ENCODE results near the gene UBR3. TPM values are rescaled to one million over a fixed set of nuclear protein-coding genes. Genes with fewer than 3 reads are reported as not detected.
A peak's percentile ranks its signal among the peaks of the same experiment; 100 is the strongest.
"Not testable (repeated sequence)": the region's sequence is repeated elsewhere in the genome, so short reads cannot be mapped to it uniquely, and the experiment has no call there.

Gene UBR3
- total and polyA plus RNA-seq, 3 experiments from 2014 or later = 8.5 to 22.1 (median 21.9) TPM

DNA sequence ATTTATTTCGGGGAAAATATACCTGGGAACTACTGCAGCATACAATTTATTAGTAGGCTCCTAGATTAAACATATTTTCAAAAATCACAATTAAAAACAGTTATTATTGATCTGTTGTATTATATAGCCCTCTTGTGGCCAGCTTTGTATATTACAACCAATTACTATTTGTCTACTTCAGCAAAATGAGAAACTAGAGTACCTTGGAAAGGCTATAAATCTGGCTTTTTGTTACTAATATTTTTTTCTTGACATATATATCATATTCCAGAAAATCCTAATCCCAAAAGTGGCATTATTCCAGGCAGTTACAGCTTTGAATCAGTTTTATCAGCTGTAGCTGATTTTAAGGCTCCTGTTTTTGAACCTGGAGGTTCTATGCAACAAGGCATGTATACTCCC is 101.2 kb downstream of the UBR3 start:
- CTCF ChIA-PET = interaction anchor here (1.2 to 2.4 kb wide), 2 partner anchors 101 to 356 kb away, joined by 3 to 10 read pairs; partner anchors contain the start of gene UBR3
- no peak overlapping the region for H3K27ac Mint-ChIP-seq
- Histone ChIP-seq H3K4me3 (ENCODE audit: low read length) (no peak overlapping the region), H3K27me3 (ENCODE audit: insufficient read depth, low read length, poor library complexity, severe bottlenecking) (no peaks in the 10 kb centered on the region), H3K36me3 (ENCODE audit: insufficient read depth, low read length) (peaks cover 8% of the 10 kb centered on the region), H3K9me3 (ENCODE audit: low read length) (no peaks in the 10 kb centered on the region), H3K4me1 (ENCODE audit: insufficient read depth, low read length) (no peaks in the 10 kb centered on the region), H3K27ac (ENCODE audit: low read depth, low read length) (no peak overlapping the region)
- no peaks in the 10 kb centered on the region for H3K9me3 Mint-ChIP-seq
- no peaks in the 10 kb centered on the region for H3K27me3 Mint-ChIP-seq
- POLR2A ChIA-PET = interaction anchor here (0.5 kb wide), 1 partner anchor 344 kb away, joined by 3 read pairs; no protein-coding TSS in a partner anchor
- no peak overlapping the region for H3K4me3 Mint-ChIP-seq
- H3K4me1 Mint-ChIP-seq = no peaks in the 10 kb centered on the region
- H3K36me3 Mint-ChIP-seq = peaks cover 0 to 43% (median 12%) of the 10 kb centered on the region in 3 donors
- peak in 2 of 5 donors; percentile 13 to 31 for DNase-seq

DNA sequence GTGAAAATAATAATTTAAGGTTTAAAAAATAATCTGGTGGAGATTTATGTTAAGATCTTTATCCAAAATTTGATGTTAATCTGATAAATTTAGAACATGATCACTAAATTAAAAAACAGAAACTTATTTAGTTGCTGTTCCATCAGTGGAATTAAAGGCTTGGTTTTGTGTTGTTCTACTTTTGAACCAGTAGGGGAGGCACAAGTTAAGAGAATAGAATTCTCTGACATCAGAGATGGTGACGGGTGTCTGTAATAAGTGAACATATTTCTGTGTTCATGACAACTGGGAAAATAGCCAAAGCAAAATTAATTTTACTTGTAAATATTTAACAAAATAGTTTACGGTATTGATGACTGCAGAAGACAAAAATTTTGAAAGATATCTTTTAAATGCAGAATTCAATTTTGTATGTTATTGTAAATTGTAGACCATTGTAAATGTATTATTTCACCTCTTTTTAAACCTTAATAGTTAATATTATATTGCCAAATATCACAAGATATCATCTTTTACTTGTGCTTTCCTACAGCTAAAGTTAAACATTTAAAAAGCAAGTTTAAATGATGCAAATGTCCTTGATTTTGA is 106.0 kb downstream of the UBR3 start:
- H3K9me3 Mint-ChIP-seq = no peaks in the 10 kb centered on the region
- H3K27ac Mint-ChIP-seq = no peak overlapping the region
- no peak overlapping the region for H3K27ac ChIP-seq (ENCODE audit: low read depth, low read length)
- no peaks in the 10 kb centered on the region for H3K27me3 ChIP-seq (ENCODE audit: insufficient read depth, low read length, poor library complexity, severe bottlenecking)
- no peaks in the 10 kb centered on the region for H3K27me3 Mint-ChIP-seq
- no peak overlapping the region for H3K4me3 ChIP-seq (ENCODE audit: low read length)
- no peak for DNase-seq
- H3K36me3 ChIP-seq (ENCODE audit: insufficient read depth, low read length) = peaks cover 5% of the 10 kb centered on the region
- H3K36me3 Mint-ChIP-seq = peaks cover 5 to 46% (median 16%) of the 10 kb centered on the region in 3 donors
- peaks cover 0 to 5% (median 2%) of the 10 kb centered on the region in 3 donors for H3K4me1 Mint-ChIP-seq
- no peaks in the 10 kb centered on the region for H3K9me3 ChIP-seq (ENCODE audit: low read length)
- POLR2A ChIA-PET = no interaction called here
- CTCF ChIA-PET = no interaction called here
- no peak overlapping the region for H3K4me3 Mint-ChIP-seq
- H3K4me1 ChIP-seq (ENCODE audit: insufficient read depth, low read length) = no peaks in the 10 kb centered on the region

DNA sequence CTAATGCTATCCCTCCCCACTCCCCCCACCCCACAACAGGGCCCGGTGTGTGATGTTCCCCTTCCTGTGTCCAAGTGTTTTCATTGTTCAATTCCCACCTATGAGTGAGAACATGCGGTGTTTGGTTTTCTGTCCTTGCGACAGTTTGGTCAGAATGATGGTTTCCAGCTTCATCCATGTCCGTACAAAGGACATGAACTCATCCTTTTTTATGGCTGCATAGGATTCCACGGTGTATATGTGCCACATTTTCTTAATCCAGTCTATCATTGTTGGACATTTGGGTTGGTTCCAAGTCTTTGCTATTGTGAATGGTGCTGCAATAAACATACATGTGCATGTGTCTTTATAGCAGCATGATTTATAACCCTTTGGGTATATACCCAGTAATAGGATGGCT is 109.4 kb downstream of the UBR3 start:
- POLR2A ChIA-PET; DNase-seq; H3K4me3 Mint-ChIP-seq; H3K9me3 ChIP-seq (ENCODE audit: low read length); H3K27ac ChIP-seq (ENCODE audit: low read depth, low read length); H3K27me3 ChIP-seq (ENCODE audit: insufficient read depth, low read length, poor library complexity, severe bottlenecking); CTCF ChIA-PET; H3K4me1 ChIP-seq (ENCODE audit: insufficient read depth, low read length); H3K9me3 Mint-ChIP-seq; H3K4me3 ChIP-seq (ENCODE audit: low read length); H3K4me1 Mint-ChIP-seq; H3K36me3 ChIP-seq (ENCODE audit: insufficient read depth, low read length); H3K27ac Mint-ChIP-seq; H3K27me3 Mint-ChIP-seq: not testable (repeated sequence)
- peaks cover 5 to 53% (median 11%) of the 10 kb centered on the region in 3 donors for H3K36me3 Mint-ChIP-seq

DNA sequence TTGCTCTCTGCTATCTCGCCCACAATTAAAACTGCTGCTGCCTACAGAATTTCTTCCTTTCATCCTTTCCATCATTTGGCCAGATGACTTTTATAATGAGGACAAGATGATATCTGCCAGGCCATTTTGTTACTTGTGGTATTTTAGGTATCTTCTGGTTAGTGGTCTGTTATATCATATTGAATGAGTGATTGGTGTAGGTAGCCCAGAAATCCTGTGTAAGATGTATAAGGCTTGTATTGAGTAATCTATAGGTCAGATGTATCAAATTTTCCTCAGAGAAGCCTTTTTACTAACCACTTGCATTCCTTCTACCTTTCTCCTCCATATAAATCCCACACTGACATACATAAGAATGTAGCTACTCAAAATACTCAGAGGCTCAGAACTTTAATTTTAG is 118.3 kb downstream of the UBR3 start:
- DNase-seq = no peak
- Histone ChIP-seq H3K4me1 (ENCODE audit: insufficient read depth, low read length) (no peaks in the 10 kb centered on the region), H3K4me3 (ENCODE audit: low read length) (no peak overlapping the region), H3K27ac (ENCODE audit: low read depth, low read length) (no peak overlapping the region), H3K9me3 (ENCODE audit: low read length) (no peaks in the 10 kb centered on the region), H3K36me3 (ENCODE audit: insufficient read depth, low read length) (no peaks in the 10 kb centered on the region), H3K27me3 (ENCODE audit: insufficient read depth, low read length, poor library complexity, severe bottlenecking) (no peaks in the 10 kb centered on the region)
- ChIA-PET POLR2A (no interaction called here), CTCF (no interaction called here)
- H3K27me3 Mint-ChIP-seq = no peaks in the 10 kb centered on the region
- H3K4me1 Mint-ChIP-seq = no peaks in the 10 kb centered on the region
- H3K27ac Mint-ChIP-seq = no peak overlapping the region
- no peak overlapping the region for H3K4me3 Mint-ChIP-seq
- no peaks in the 10 kb centered on the region for H3K9me3 Mint-ChIP-seq
- peaks cover 4 to 68% (median 20%) of the 10 kb centered on the region in 3 donors for H3K36me3 Mint-ChIP-seq

DNA sequence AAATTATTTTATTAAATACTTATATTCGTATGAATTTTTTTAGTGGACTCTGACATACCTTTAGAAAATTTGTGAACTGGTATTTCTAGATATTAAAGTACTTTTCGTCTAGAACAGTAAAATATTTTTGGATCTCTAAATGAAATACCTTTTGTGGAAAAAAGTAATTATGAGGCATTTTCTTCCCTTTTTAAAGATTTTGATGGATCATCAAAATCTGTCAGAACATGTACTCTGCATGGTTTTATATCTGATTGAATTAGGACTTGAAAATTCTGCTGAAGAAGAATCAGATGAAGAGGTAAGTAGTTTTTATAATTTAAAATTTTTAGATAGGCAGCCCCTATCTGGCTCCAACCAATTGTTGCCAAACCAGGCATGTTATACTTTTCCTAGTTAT is 118.8 kb downstream of the UBR3 start:
- CTCF ChIA-PET = no interaction called here
- Histone ChIP-seq H3K36me3 (ENCODE audit: insufficient read depth, low read length) (no peaks in the 10 kb centered on the region), H3K27ac (ENCODE audit: low read depth, low read length) (no peak overlapping the region), H3K9me3 (ENCODE audit: low read length) (no peaks in the 10 kb centered on the region), H3K4me1 (ENCODE audit: insufficient read depth, low read length) (no peaks in the 10 kb centered on the region), H3K4me3 (ENCODE audit: low read length) (no peak overlapping the region), H3K27me3 (ENCODE audit: insufficient read depth, low read length, poor library complexity, severe bottlenecking) (no peaks in the 10 kb centered on the region)
- Mint-ChIP-seq H3K27ac (no peak overlapping the region), H3K36me3 (peaks cover 4 to 66% (median 21%) of the 10 kb centered on the region in 3 donors), H3K4me3 (no peak overlapping the region), H3K4me1 (no peaks in the 10 kb centered on the region), H3K9me3 (no peaks in the 10 kb centered on the region), H3K27me3 (no peaks in the 10 kb centered on the region)
- POLR2A ChIA-PET = no interaction called here
- no peak for DNase-seq

DNA sequence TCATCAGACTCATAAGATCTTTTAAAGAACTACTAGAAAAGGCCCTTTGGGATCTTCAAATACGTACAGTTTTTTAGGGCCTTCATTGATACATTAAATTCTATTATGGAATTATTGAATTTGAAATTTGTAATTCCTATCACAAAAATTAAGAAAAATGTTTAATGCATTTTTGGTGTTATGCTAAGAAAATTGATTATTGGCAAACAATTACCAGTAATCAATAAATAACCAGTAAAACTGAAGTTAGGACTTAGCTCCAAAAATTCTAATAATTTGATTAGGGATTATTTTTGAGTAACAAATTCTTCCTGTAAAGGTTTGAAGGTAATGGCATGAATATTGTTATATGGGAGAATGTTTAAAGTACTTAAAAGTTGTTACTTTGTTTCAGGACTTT is 119.3 kb downstream of the UBR3 start:
- H3K4me1 ChIP-seq (ENCODE audit: insufficient read depth, low read length) = no peaks in the 10 kb centered on the region
- no peak overlapping the region for H3K4me3 ChIP-seq (ENCODE audit: low read length)
- Mint-ChIP-seq H3K27ac (no peak overlapping the region), H3K27me3 (no peaks in the 10 kb centered on the region), H3K4me1 (no peaks in the 10 kb centered on the region), H3K9me3 (no peaks in the 10 kb centered on the region), H3K36me3 (peaks cover 4 to 66% (median 21%) of the 10 kb centered on the region in 3 donors), H3K4me3 (no peak overlapping the region)
- ChIA-PET CTCF (no interaction called here), POLR2A (no interaction called here)
- H3K36me3 ChIP-seq (ENCODE audit: insufficient read depth, low read length) = no peaks in the 10 kb centered on the region
- no peak overlapping the region for H3K27ac ChIP-seq (ENCODE audit: low read depth, low read length)
- no peaks in the 10 kb centered on the region for H3K27me3 ChIP-seq (ENCODE audit: insufficient read depth, low read length, poor library complexity, severe bottlenecking)
- no peak for DNase-seq
- no peaks in the 10 kb centered on the region for H3K9me3 ChIP-seq (ENCODE audit: low read length)

DNA sequence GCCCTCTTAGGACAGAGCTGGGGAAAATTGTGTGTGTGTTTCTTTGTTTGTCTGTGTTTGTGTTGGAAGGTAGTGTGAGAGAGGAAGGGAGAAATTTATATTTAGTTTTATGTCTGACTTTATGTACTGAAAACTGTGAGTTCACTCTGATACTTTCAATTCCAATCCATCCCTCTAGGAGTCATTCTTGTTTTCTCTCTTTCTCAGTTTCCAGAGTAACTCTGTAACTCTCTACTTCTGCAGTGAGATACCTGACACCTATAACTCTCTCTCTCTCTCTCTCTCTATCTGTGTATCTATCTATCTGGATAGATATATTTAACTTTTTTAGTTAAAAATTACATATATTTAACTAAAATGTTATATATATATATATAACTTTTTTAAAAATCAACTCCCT is 128.7 kb downstream of the UBR3 start:
- H3K4me3 Mint-ChIP-seq = no peak overlapping the region
- Histone ChIP-seq H3K27ac (ENCODE audit: low read depth, low read length) (no peak overlapping the region), H3K4me1 (ENCODE audit: insufficient read depth, low read length) (no peaks in the 10 kb centered on the region), H3K9me3 (ENCODE audit: low read length) (no peaks in the 10 kb centered on the region), H3K4me3 (ENCODE audit: low read length) (no peak overlapping the region), H3K36me3 (ENCODE audit: insufficient read depth, low read length) (peaks cover 5% of the 10 kb centered on the region), H3K27me3 (ENCODE audit: insufficient read depth, low read length, poor library complexity, severe bottlenecking) (no peaks in the 10 kb centered on the region)
- no peak for DNase-seq
- CTCF ChIA-PET = no interaction called here
- peaks cover 0 to 5% (median 0%) of the 10 kb centered on the region in 5 donors for H3K9me3 Mint-ChIP-seq
- H3K4me1 Mint-ChIP-seq = no peaks in the 10 kb centered on the region
- POLR2A ChIA-PET = no interaction called here
- no peaks in the 10 kb centered on the region for H3K27me3 Mint-ChIP-seq
- no peak overlapping the region for H3K27ac Mint-ChIP-seq
- peaks cover 21 to 66% (median 28%) of the 10 kb centered on the region in 3 donors for H3K36me3 Mint-ChIP-seq

DNA sequence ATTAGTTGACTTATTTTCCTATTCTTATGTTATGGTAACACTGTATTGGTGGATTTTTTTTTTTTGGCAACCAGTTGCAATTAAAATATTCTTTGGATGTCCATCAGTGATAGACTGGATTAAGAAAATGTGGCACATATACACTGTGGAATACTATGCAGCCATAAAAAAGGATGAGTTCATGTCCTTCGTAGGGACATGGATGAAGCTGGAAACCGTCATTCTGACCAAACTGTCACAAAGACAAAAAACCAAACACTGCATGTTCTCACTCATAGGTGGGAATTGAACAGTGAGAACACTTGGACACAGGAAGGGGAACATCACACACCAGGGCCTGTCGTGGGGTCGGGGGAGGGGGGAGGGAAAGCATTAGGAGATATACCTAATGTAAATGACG is 130.0 kb downstream of the UBR3 start:
- POLR2A ChIA-PET; H3K4me3 ChIP-seq (ENCODE audit: low read length); H3K9me3 Mint-ChIP-seq; H3K27ac ChIP-seq (ENCODE audit: low read depth, low read length); H3K4me1 ChIP-seq (ENCODE audit: insufficient read depth, low read length); H3K36me3 ChIP-seq (ENCODE audit: insufficient read depth, low read length); H3K27ac Mint-ChIP-seq; H3K27me3 ChIP-seq (ENCODE audit: insufficient read depth, low read length, poor library complexity, severe bottlenecking); H3K4me1 Mint-ChIP-seq; DNase-seq; H3K27me3 Mint-ChIP-seq; H3K4me3 Mint-ChIP-seq; H3K9me3 ChIP-seq (ENCODE audit: low read length); CTCF ChIA-PET: not testable (repeated sequence)
- H3K36me3 Mint-ChIP-seq = peaks cover 26 to 65% (median 32%) of the 10 kb centered on the region in 3 donors
